Uterus (tissue), 2 donors: ENCODE data around the gene GATB.

Experiments
- CTCF ChIP-seq, 4 experiments: fragments of 200-600 bp in 2 of 4; fragments of 450-650 bp in 2 of 4; sonication (generic) in 2 of 4; IDR thresholded peaks; one replicate each; pipeline ENCODE4 v1.5.1; 2016 to 2019; ENCODE audit warnings: antibody characterized with exemption in 4 of 4, mild to moderate bottlenecking in 2 of 4, moderate library complexity in 1 of 4
- POLR2A ChIP-seq, 2 donors: fragments of 450-650 bp; IDR thresholded peaks; one replicate each; pipeline ENCODE4 v1.6.1; 2016; ENCODE audit warnings: antibody characterized with exemption in 2 of 2, mild to moderate bottlenecking in 1 of 2, moderate library complexity in 1 of 2

- TF ChIP-seq CTCF (IDR thresholded peaks at IDR 0.05) = no peak
- TF ChIP-seq POLR2A (IDR thresholded peaks at IDR 0.05) = no peak
Measured at GRCh38 chr4:151799417-151800012, 38.7 kb upstream of the GATB start.
